HG03064 (cell line): ENCODE results near the gene RNF13.
"Not testable (repeated sequence)": the region's sequence is repeated elsewhere in the genome, so short reads cannot be mapped to it uniquely, and the experiment has no call there.

Experiments
- ATAC-seq: cut with Tn5 transposase; IDR thresholded peaks from one replicate; pipeline ENCODE4 v1.9.1; 2021; ENCODE audit warnings: low read depth; ENCODE audit not compliant: unreplicated experiment

The RNF13 gene

DNA sequence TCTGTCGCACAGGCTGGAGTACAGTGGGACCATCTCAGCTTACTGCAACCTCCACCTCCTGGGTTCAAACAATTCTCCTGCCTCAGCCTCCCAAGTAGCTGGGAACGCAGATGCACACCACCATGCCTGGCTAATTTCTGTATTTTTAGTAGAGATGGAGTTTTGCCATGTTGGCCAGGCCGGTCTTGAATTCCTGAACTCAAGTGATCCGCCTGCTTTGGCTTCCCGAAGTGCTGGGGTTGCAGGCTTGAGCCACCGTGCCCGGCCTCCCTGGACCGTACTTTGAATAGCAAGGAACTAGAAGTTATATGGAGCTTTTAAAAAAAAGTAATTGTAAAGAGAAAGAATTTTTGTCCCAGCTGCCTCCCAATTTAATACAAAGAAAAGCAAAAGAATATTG, 12.3 kb upstream of the RNF13 start:
- no peak for ATAC-seq

DNA sequence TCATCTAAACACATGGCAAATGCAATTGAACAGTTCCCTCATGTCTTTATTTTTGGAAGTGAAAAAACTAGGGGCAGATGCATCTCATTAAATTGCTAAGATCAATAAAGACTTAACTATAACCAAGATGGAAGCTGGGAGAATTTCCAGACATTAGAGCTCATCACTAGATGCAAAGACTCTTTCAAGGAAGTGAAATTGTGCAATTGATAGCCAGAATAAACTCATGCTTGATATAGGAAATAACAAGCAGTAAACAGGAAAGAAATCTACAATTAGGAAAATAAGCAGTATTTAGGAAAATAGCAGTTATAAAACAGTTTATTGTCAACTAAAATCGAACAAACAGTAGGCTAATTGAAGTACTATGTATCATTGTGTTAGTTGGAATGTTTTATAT, 11.8 kb upstream of the RNF13 start:
- no peak for ATAC-seq

- ATAC-seq = no peak
Measured at GRCh38 chr3:149801639-149802038, 11.4 kb upstream of the RNF13 start.

DNA sequence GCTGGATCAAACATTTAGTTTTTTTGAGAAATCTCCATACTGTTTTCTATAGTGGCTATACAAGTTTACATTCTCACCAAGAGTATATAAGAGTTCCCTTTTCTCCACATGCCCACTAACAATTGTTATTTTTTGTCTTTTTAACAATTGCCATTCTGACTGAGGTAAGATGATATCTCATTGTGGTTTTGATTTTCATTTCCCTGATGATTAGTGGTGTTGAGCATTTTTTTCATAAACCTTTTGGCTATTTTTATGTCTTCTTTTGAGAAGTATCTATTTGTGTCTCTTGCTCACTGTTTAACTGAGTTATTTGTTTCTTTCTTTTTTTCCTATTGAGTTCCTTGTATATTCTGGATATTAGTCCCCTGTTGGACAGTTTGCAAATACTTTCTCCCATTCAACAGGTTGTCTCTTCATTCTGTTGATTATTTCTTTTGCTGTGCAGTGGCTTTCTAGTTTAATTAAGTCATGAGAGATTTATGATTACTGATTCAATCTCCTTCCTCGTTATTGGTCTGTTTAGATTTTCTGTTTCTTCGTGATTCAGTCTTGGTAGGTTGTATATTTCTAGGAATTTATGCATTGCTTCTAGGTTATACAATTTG, 6.7 kb upstream of the RNF13 start:
- ATAC-seq = no peak

DNA sequence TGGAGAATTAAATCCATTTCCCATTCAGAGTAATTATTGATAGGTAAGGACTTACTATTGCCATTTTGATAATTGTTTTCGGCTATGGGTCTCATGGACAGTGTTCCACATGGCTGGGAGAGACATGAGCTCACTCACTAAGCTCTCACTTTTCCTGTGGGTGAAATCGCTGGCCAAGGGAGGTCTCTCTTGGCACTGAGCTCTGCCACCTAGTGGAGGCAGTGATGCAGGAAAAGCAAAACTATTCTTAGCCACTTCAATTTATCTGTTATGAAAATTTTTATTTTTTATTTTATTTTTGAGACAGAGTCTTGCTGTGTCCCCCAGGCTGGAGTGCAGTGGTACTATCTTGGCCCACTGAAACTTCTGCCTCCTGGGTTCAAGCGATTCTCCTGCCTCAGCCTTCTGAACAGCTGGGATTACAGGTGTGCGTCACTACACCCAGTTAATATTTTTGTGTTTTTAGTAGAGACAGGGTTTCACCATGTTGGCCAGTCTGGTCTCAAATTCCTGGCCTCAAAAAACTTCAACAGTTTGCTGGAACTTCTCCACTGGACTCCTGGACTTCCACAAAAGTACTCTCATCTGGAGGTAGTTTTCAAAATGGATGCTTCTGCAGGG, 4.7 kb upstream of the RNF13 start:
- no peak for ATAC-seq

- no peak for ATAC-seq
Measured at GRCh38 chr3:149809699-149810098, 3.3 kb upstream of the RNF13 start.

DNA sequence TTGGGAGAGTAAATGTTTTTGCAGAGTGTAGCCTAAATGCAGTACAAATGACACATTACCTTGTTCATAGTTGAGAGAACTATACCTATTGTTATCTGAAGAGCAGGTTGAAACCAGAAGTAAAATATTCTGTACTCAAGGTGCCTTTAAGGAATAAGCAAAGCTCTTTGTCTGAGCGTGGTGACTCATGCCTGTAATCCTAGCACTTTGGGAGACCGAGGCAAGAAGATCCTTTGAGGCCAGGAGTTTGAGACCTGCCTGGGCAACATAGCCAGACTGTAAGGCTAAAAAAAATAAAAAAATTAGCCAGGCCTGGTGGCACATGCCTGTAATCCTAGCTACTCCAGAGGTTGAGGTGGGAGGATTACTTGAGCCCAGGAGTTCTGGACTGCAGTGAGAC, 2.2 kb upstream of the RNF13 start:
- ATAC-seq = no peak

GRCh38 chr3:149812165-149812605, 830 bp upstream of the RNF13 start:
- no peak for ATAC-seq

- peak; percentile 9 for ATAC-seq
Measured at GRCh38 chr3:149813367-149814281, 609 bp downstream of the RNF13 start.

DNA sequence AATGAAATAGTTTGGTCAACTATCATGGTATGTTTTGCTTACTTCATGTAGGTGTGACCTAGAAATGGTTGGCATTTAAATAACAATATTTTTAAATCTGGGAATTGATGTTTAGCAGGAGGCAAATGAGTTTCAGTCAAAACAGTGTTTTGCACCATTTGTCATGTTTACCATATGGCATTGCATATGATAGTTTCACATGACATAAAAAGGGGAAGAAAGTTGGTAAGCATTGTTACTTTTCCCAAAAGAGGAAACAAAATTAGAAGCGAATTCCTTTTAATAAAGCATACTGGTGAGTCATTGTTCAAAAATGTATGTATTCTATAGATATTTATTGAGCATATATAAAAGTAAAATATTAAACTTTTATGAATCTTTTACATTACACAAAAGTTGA, 2.3 kb downstream of the RNF13 start:
- ATAC-seq = no peak

- no peak for ATAC-seq
Measured at GRCh38 chr3:149815728-149816127, 2.7 kb downstream of the RNF13 start.

DNA sequence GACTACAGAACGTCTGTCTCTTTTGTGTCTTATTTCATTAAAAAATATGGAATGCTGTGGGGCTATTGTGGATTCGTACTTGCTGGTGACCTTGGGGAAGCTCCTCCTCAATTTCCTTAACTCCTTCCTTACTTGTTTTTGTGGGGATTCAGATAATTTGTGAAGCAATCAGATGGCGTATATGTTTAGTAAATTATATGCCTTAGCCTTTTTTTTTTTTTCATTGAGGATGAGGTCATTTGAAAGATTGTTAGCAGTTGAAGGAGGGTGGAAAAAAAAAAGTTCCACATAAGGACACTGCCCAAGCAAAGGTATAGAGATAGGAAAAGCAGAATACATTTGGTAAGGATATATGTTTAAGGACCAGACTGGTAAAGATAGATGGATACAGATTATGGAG, 3.3 kb downstream of the RNF13 start:
- ATAC-seq = no peak

DNA sequence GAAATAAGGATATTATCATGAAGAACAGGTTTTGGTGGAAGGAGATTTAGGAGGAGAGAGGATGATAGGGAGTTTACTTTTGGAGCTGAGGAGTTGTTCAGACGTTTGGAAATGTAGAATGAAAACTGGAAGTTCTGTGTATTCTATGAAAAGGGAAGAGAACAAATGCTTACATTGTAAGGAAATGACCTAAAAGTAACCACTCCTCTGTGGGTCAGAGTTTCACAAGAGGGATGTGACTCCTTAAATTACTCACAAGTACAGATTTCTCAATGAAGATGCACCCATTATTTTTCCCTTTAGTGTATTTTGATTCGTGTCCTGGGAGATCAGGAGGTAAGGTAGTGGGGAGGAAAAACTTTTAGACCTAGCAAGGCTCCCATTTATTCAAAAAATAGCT, 4.0 kb downstream of the RNF13 start:
- ATAC-seq = no peak

DNA sequence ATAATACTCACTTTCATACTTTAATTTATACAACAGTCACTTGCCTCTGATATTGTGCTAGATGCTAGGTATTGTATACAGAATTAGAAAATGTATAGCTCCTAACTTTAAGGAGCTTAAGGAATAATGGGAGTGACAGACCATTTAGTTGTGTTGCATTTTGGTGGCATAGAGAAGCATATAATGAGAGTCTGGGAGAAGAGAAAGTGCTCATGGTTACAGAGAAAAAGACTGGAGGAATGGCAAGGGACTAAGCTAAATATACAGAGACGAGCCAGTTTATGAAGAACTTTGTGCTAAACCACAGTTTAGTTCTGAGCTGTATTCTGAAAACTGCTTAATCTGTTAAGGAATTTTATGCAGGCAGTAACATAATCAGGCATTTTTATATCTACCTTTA, 6.4 kb downstream of the RNF13 start:
- no peak for ATAC-seq

GRCh38 chr3:149820183-149820582, 7.2 kb downstream of the RNF13 start:
- ATAC-seq = no peak

DNA sequence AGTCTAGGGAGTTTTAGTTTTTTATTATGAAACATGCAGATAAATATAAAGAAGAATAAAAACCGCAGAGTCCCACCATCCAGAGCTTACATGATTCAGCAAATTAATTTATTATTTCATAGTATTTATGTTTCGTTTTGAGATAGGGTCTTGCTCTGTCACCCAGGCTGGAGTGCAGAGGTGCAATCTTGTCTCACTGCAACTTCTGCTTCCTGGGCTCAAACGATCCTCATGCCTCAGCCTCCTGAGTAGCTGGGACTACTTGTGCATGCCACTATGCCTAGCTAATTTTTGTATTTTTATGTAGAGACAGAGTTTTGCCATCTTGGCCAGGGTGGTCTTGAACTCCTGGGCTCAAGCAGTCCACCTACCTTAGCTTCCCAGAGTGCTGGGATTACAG, 13.6 kb downstream of the RNF13 start:
- no peak for ATAC-seq

GRCh38 chr3:149828390-149828789, 15.4 kb downstream of the RNF13 start:
- no peak for ATAC-seq

GRCh38 chr3:149829631-149830030, 16.6 kb downstream of the RNF13 start:
- not testable (repeated sequence) for ATAC-seq

- ATAC-seq = no peak
Measured at GRCh38 chr3:149830902-149831301, 17.9 kb downstream of the RNF13 start.

DNA sequence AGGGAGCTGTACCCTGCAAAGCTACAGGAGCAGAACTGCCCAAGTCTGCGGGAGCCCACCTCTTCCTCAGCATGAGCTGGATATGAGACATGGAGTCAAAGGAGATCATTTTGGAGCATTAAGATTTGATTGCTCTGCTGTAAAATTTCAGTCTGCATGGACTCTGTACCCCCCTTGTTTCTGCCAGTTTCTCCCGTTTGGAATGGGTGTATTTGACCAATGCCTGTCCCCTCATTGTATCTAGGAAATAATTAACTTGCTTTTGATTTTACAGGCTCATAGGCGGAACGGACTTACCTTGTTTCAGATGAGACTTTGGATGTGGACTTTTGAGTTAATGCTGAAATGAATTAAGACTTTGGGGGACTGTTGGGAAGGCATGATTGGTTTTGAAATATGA, 18.3 kb downstream of the RNF13 start:
- no peak for ATAC-seq

DNA sequence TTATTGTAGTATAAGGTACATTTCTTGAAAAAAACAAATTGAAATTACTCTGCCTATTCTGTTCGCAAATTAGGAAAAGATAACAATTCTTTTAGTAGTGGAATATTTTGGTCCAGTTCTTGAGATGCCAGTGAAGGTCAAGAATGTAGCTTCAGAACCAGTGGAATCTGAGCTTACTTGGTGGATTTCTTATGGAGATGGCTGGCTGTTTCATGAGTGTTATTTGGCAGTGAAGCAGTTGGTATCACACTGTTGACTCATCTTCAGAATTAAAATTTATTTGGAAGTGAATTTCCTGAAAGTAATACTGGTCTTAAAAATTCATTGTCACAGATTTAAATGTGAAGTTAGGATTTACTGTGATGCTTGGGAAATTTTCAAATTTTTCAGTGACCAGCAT, 19.1 kb downstream of the RNF13 start:
- ATAC-seq = no peak

GRCh38 chr3:149833241-149833640, 20.2 kb downstream of the RNF13 start:
- ATAC-seq = no peak
